GM19025 (cell line): ENCODE results near the gene ZNF135.

Experiments
- ATAC-seq: cut with Tn5 transposase; IDR thresholded peaks from one replicate; pipeline ENCODE4 v1.9.1; 2021; ENCODE audit warnings: mild to moderate bottlenecking, low read depth, moderate library complexity; ENCODE audit not compliant: unreplicated experiment

Gene ZNF135

DNA sequence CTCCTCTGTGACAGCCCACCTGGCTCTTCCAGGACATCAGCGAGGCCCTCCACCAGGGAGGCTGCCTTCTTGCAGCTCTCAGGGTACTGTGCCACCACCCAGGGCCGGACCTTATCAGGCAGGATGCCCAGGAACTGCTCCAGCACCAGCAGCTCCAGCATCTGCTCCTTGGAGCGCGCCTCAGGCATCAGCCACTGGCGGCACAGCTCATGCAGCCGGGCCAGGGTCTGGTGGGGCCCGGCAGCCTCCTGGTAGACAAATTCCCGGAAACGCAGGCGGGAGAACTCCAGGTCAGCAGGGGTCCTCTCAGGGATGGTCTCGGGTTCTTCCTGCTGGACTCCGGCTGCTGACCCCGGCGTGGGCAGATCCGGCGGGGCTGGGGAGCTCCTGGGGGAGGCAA, 30.8 kb downstream of the ZNF135 start:
- no peak for ATAC-seq

- no peak for ATAC-seq
These were observed 32.3 kb downstream of the ZNF135 start for GRCh38 chr19:58091251-58091995.

- no peak for ATAC-seq
These were observed 34.0 kb downstream of the ZNF135 start for GRCh38 chr19:58093071-58093470.

DNA sequence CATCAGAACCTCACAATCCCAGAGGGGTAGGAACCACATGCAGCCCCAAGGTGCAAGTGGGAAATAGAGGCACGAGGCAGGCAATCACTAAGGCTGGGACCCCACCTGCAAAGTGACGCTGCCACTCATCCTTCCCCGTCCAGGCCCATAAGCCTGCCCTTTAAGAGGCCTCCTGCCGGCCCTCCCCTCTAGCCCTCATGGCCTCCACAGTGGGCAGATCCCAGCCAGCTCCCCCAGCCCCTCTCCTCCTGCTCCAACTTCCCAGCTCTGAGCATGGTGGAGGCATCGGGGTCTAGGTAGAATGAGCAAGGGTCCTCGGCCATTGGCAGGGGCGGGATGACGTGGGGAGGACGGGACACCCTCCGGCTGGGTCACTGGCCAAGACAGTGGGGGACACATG, 36.2 kb downstream of the ZNF135 start:
- ATAC-seq: no peak

- ATAC-seq: no peak
These were observed 37.8 kb downstream of the ZNF135 start for GRCh38 chr19:58096884-58097283.

DNA sequence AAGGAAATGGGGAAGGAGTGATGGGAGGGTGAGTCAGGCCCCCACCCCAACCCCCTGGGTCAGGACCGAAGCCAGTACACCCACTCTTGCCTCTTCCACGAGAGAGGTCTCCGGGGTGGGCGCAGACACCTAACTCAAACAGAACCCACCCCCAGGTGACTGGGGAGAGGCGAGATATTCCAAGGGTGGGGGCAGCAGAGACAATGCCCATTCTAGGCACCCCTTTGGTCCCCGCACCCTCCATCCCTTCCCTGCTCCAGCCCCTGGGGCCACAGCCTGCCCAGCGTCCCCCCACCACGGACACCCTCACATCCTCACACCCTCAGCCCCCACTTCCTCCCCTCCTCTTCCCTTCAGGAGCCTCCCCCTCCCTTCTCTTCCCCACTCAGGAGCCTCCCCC, 38.3 kb downstream of the ZNF135 start:
- ATAC-seq: no peak

DNA sequence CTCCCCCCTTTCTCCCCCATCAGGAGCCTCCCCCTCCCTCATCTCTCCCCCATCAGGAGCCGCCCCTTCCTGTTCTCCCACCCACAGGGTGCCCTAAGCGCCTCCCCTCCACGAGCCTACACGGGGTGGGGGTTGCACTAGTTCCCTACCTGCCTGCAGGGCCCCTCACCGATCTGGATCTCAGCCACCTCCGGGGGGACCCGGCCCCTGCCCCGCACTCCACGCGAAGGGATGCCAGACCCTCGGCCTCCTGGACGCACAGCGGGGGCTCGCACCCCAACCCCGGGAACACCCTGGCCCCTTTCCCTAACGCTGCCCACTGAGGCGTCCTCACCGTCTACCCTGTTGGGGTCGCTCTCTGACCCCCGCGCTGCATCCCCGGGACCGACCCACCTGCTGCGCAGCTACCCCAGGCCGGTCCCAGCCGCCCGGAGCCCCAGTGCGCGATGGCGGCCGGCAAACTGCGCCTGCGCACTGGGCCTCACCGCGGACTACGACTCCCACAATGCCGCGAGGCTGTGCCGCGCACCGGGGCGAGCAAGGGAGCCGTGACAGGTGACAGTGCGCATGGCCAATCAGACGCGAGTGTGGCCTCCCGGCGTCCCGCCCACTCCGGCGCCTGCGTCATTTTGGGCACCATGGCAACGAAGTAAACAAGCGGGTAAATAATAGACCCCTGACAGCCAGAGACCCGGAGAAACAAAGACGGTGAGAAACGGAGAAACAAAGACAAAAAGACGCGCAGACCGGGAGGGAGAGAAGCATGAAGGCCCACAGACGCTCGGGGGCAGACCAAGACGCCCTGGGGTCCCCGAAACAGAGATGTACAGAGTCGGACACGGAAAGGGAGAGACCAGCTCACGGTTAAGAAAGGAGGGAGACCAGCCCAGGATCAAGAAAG, 38.9 kb downstream of the ZNF135 start, which contains the start of gene ZSCAN18:
ZSCAN18 (minus strand) TSS at position 451 of the 901 bp plus-strand sequence. CDS start 7,964 bp downstream, outside the sequence.
- no peak for ATAC-seq

DNA sequence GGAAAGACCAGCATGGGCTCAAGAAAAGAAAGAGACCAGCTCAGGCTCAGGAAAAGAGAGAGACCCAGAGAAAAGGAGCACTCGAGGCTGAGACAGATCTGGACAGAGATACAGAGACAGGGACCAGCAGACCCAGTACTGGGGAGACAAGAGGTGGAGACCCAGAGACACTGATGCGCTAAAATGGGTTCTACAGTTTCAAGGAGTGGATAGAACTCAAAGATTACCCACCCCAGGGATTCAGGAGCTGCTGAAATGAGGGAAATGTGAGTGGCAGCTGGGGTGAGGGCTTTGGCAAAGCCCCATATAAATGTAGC, 39.6 kb downstream of the ZNF135 start:
- ATAC-seq: no peak

DNA sequence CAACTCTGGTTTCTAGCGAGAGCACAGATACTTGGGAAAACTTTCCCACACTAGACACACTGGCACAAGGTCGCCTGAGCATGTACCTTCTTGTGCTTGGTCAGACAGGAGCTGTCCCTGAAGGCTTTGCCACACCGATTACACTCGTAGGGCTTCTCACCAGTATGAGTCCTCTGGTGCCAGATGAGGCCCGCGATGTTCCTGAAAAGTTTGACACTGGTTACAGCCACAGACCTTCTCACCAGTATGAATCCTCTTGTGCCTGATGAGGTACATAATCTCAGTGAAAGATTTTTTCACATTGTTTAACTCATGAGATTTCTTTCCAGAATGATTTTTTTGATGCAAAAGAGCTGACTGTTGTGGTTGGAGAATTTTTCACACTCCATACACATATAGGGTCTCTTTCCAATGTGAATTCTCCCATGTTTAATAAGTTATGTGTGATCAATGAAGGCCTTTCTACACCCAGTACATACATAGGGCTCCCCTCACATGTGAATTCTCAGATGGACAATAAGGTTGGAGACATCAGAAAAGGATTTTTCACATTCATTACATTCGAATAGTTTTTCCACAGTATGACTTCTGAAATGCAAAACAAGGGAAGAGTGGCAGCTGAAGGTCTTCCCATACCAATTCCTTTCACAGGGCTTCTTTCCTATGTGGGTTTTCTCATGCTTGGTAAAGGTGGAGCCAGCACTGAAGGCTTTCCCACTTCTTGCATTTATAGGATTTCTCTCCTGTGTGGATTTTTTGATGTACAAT, 48.9 kb downstream of the ZNF135 start:
- ATAC-seq: no peak

GRCh38 chr19:58108546-58108817, 49.4 kb downstream of the ZNF135 start:
- no peak for ATAC-seq

- ATAC-seq: no peak
These were observed 58.9 kb downstream of the ZNF135 start for GRCh38 chr19:58117841-58118575.

- no peak for ATAC-seq
These were observed 60.1 kb downstream of the ZNF135 start for GRCh38 chr19:58118979-58119733.
